AG09319 (cell line): Measurements from ENCODE around the gene TULP4.
"Not testable (repeated sequence)": the region's sequence is repeated elsewhere in the genome, so short reads cannot be mapped to it uniquely, and the experiment has no call there.

Experiments
- DNase-seq: peaks from one replicate; pipeline ENCODE4 v3.0.0-alpha.2; 2010; ENCODE audit warnings: low read depth; ENCODE audit errors: extremely low read depth
- TF ChIP-seq, protein P1 (sequence below): IDR thresholded peaks from 2 replicates; pipeline ENCODE4 v1.5.1; 2011; ENCODE audit warnings: low read depth, mild to moderate bottlenecking, inconsistent platforms, low read length, moderate library complexity

The TULP4 gene

DNA sequence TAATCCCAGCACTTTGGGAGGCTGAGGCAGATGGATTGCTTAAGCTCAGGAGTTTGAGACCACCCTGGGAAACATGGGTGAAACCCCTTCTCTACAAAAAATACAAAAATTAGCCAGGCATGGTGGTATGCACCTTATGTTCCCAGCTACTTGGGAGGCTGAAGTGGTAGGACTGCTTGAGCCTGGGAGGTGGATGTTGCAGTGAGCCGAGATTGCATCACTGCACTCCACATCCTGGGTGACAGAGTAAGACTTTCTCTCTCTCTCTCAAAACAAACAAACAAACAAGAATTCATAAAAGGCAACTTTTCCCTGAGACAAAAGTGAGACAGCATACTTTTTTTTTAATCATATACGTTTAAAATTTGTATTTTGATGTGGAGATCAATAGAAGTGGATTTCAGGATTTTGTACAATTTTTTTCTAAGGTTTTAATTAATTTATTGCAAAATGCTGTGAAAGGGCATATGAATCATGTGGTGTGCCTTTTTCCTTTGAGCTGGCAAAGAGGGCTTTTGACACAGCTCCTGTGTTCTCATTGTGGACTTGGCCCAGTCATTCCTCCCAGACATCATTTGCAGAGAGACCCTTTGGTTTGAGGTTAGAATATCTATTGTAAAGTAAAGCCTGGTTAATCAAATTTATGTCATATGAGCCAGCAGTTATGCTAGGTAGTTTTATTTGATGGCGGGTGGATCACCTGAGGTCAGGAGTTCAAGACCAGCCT is 77.1 kb downstream of the TULP4 start:
- TF ChIP-seq, protein P1, sequence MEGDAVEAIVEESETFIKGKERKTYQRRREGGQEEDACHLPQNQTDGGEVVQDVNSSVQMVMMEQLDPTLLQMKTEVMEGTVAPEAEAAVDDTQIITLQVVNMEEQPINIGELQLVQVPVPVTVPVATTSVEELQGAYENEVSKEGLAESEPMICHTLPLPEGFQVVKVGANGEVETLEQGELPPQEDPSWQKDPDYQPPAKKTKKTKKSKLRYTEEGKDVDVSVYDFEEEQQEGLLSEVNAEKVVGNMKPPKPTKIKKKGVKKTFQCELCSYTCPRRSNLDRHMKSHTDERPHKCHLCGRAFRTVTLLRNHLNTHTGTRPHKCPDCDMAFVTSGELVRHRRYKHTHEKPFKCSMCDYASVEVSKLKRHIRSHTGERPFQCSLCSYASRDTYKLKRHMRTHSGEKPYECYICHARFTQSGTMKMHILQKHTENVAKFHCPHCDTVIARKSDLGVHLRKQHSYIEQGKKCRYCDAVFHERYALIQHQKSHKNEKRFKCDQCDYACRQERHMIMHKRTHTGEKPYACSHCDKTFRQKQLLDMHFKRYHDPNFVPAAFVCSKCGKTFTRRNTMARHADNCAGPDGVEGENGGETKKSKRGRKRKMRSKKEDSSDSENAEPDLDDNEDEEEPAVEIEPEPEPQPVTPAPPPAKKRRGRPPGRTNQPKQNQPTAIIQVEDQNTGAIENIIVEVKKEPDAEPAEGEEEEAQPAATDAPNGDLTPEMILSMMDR = no peak
- DNase-seq = no peak

DNA sequence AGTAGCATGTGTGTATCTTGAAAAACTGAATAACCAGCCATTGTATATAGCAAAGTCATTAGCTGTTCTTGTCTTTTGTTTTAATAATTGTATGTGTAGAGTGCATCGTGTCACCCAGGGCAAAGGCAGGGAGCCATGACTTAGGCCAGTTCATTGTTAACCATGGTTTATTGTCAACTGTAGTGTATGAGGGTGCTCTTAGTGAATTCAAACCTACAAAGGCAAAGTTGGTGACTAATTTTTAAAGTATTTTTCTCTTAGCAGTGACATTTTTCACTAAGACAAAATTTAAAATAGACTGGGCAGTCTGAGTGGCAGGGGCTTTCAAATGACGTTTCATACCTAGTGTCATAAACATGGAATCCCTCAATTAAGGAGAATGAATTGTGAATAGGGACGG is 79.0 kb downstream of the TULP4 start:
- TF ChIP-seq, protein P1 = no peak
- DNase-seq = no peak

DNA sequence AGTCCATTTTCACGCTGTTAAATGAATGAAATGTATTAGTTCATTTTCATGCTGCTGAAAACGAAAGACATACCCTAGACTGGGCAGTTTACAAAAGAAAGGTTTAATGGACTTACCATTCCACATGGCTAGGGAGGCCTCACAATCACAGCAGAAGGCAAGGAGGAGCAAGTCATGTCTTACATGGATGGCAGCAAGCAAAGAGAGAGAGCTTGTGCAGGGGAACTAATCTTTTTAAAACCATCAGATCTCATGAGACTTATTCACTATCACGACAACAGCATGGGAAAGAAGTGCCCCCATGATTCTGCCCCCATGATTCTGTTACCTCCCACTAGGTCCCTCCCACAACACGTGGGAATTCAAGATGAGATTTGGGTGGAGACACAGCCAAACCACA is 79.7 kb downstream of the TULP4 start:
- DNase-seq = not testable (repeated sequence)

DNA sequence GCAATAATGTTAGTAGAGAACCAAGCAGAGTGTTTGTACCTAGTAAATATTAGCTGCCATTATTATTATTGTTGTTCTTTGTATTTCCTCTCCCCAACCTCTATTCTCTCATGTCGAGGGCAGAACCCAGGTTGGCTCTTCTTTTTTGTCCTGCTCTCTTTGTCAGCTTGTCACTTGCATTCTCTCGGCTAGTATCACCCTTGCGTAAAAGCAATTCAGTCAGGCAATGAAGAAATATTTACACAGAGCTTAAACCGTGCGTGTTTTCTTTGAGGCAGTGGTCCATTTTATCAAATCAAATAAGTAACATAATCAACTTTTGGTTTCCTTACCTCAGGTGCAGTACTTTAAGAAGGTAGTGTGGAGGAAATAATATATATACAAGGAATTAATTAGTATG is 83.9 kb downstream of the TULP4 start:
- DNase-seq = no peak

DNA sequence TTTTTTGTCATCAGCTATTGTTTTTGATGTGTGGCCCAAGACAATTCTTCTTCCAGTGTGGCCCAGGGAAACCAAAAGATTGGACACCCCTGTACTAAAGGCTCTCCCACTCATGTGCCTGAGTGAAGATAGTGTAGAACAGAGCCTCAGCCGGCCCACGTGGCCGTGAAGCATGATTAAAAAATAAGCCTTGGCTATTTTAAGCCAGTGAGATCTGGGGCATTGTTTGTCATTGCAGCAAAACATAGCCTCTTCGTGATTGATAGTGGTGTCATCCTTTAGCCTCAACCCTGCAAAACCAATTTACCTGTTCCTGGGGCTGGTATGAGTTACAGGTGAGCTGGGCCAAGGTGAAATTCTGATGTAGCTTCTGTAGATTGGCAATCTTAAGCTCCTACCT is 85.3 kb downstream of the TULP4 start:
- no peak for DNase-seq
- TF ChIP-seq, protein P1 = no peak

More for the DNA sequence above, 83.9 kb downstream of the TULP4 start:
- TF ChIP-seq, protein P1 = no peak

DNA sequence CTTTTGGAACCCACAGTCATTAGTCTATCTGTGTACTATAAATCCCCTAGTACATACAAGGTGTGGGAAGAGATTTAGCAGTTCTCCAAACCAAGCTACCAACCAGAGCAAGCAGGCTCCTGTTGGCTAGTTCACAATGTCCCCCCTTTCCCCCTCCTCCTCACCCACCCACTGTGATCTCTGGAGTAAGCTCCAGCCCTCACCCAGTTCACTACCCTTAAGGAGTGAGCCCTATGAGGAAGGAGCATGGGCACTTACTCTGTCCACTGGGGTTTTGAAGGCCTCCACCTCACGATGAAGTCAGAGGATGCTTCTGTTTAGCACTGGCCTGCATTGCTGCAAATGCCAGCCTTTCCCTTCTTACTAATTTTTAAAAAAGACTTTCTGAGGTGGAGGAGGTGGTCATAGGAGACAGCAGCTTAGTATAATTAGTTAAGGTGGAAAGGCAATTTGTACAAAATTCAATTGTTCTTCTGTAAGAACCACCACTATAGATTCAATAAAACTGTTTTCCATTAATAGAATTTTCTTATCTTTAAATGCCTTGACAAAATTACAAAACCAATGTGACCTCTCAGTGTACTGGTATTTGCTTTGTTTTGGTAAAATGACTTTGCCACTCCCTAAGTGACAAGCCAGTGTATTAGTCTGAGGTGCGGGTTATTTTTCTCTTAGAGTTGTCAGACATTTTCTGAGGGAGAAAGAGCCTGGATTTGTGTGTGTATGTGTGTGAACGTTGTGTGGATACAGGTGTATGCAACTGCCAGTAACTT is 86.2 kb downstream of the TULP4 start:
- TF ChIP-seq, protein P1 = no peak
- no peak for DNase-seq

DNA sequence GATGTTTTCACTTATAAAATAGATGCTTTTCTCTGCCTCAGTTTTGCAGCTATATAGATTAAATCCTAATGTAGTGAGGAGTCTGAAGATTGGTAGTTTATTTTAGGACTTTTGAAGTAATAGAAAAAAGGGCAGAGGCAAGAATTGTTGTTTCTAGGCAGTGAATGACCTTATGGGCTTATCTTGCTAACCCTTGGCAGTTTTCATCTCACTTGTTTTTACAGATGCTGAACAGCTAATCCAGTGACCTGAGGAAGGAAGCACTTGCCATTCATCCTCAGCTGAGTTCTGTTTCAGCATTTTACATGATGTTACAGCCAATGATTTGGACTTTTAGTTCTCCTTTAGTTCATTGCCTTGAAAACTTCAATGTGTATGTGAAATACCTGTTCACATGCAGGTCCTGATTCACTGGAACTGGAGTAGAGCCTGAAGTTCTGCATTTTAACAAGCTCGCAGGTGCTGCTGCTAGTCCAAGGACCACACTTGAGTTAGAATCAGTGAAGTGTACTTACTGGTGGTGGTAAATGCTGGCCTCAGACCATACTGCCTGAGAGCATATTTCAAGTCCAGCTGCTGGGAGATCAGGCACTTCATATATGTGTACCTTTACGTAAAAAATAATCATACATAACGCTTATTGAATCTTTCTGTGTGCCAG is 86.9 kb downstream of the TULP4 start:
- TF ChIP-seq, protein P1 = no peak
- DNase-seq = no peak
